Body of pancreas (tissue), 4 donors: Measurements from ENCODE around the gene PTPN6. TPM values are rescaled to one million over a fixed set of nuclear protein-coding genes. Genes with fewer than 3 reads are reported as not detected.
A peak's percentile ranks its signal among the peaks of the same experiment; 100 is the strongest.

Source experiments
- ATAC-seq: fragments of 150-250 bp; one replicate; pipeline ENCODE4 v1.9.1; 2016
- DNase-seq, 4 donors: peaks; one replicate each; pipeline ENCODE4 v3.0.0-alpha.2; 2019
- H3K27ac ChIP-seq, 4 donors: fragments of 200-600 bp; sonication (generic); 1 replicate in 3 of 4; 2 replicates in 1 of 4; pipeline versions ENCODE4 v1.5.1 to v1.6.1; 2016 to 2019; ENCODE audit warnings: mild to moderate bottlenecking in 1 of 4, mixed read lengths in 1 of 4, moderate library complexity in 1 of 4
- H3K27me3 ChIP-seq, 2 donors: fragments of 200-600 bp; sonication (generic); one replicate each; pipeline ENCODE4 v1.6.0; 2016; ENCODE audit warnings: mild to moderate bottlenecking in 1 of 2
- H3K36me3 ChIP-seq, 2 donors: fragments of 200-600 bp; sonication (generic); replicated peaks in 1 of 2; 2 replicates each; pipeline ENCODE4 v1.5.1; 2016; ENCODE audit warnings: low read depth in 2 of 2; ENCODE audit not compliant: insufficient read depth in 1 of 2
- H3K4me1 ChIP-seq: fragments of 200-600 bp; sonication (generic); one replicate; pipeline ENCODE4 v1.6.0; 2016
- H3K4me3 ChIP-seq, 2 donors: fragments of 200-600 bp; sonication (generic); 1 replicate in 1 of 2; 2 replicates in 1 of 2; pipeline ENCODE4 v1.5.1; 2016 to 2019
- H3K9me3 ChIP-seq, 3 donors: fragments of 200-600 bp; sonication (generic); 1 replicate in 2 of 3; 2 replicates in 1 of 3; pipeline ENCODE4 v1.5.1; 2016
- POLR2A ChIP-seq, 3 donors: fragments of 450-650 bp; IDR thresholded peaks; one replicate each; pipeline ENCODE4 v1.6.1; 2016; ENCODE audit warnings: antibody characterized with exemption in 3 of 3, mild to moderate bottlenecking in 2 of 3
- WGBS, 2 donors: methylation state at CpG; one replicate each; pipeline ENCODE4 v1.1.5; 2017; 5-methylcytosine and 5-hydroxymethylcytosine counted together
- intact Hi-C: fragments of 100-400 bp; cut with DNase I; formaldehyde crosslinking; loops from one replicate; pipeline ENCODE4 v1.15.1; 2023
- total RNA-seq, 2 donors: library from RNA; depleted of rRNA; stranded (reverse); fragments of >200 nt; gene quantifications; one replicate each; pipeline ENCODE4 v1.1.0, GENCODE V29; 2016
- TF ChIP-seq, protein P1 (sequence below), 7 experiments: fragments of 450-650 bp in 4 of 7; fragments of 200-600 bp in 3 of 7; sonication (generic) in 3 of 7; IDR thresholded peaks; one replicate each; pipeline ENCODE4 v1.5.1; 2016 to 2019; ENCODE audit warnings: antibody characterized with exemption in 7 of 7

The PTPN6 gene
- total RNA-seq, 2 donors from 2014 or later, result 18.4 to 19.4 TPM

GRCh38 chr12:6914246-6914946, 36.8 kb upstream of the PTPN6 start, which contains the start of gene ENO2:
ENO2 (plus strand) TSS chr12:6914580; CDS start chr12:6915833, 1,253 bp downstream.
- WGBS, 2 donors, result 0% methylated on average over 33 to 67 of the region's 68 CpGs
- Histone ChIP-seq H3K36me3 (no peaks in the 10 kb centered on the region), H3K9me3 (no peaks in the 10 kb centered on the region), H3K4me1 (peaks cover 17% of the 10 kb centered on the region), H3K27me3 (peaks cover 0 to 15% of the 10 kb centered on the region in 2 donors), H3K4me3 (peak within 1 kb of the TSS; percentile 14 to 15), H3K27ac (peak within 1 kb of the TSS in 3 of 4 donors; percentile 21 to 50 (median 49))
- intact Hi-C loops, result no loop called here
- TF ChIP-seq, protein P1, sequence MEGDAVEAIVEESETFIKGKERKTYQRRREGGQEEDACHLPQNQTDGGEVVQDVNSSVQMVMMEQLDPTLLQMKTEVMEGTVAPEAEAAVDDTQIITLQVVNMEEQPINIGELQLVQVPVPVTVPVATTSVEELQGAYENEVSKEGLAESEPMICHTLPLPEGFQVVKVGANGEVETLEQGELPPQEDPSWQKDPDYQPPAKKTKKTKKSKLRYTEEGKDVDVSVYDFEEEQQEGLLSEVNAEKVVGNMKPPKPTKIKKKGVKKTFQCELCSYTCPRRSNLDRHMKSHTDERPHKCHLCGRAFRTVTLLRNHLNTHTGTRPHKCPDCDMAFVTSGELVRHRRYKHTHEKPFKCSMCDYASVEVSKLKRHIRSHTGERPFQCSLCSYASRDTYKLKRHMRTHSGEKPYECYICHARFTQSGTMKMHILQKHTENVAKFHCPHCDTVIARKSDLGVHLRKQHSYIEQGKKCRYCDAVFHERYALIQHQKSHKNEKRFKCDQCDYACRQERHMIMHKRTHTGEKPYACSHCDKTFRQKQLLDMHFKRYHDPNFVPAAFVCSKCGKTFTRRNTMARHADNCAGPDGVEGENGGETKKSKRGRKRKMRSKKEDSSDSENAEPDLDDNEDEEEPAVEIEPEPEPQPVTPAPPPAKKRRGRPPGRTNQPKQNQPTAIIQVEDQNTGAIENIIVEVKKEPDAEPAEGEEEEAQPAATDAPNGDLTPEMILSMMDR (IDR thresholded peaks at IDR 0.05), result no peak
- TF ChIP-seq POLR2A (IDR thresholded peaks at IDR 0.05), result peak in 2 of 3 donors; percentile 14 to 15
- ATAC-seq (peak; percentile 78), DNase-seq (peak in 3 of 4 donors; percentile 63 to 69 (median 69))

DNA sequence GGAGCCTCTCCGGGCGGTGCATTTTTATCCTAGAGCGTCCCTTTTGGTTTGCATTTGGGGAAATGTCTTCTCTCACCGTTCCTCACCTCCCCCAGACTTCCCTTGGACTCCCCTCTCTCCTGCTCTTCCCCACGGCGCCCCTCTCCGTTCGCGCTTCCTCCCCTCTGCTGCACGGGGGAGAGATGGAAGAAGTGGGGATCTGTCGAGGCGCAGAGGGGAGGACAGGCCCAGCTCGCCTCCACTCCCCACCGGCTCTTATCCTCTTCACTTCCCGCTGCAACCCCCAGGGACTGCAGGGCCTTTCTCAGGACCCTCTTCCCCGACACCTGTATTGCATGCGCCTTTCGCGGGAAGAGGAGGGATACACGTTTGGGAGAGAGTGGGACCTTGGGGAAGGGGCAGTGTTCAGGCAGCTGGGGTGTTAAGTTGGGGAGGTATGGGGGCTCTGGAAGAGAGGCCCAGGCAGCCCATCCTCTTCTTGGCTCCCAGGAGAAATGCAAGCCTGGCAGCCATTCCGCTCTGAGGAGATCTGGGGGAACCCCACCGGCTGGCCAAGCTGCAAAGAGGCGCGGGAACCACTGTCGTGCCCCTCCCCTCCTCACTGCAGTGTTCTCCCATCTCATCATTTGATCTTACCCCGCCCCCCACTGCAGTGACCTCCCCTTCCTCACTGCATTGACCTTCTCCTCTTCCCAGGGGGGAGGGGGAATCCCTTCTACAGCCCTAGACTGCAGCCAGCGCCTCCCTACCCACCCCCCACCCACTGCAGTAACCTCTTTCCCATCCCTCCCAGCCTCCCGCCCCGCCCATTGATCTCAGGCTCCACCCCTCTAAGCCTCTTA, 36.0 kb upstream of the PTPN6 start:
- Histone ChIP-seq H3K27ac (peak overlapping the region in 2 of 4 donors; percentile 21 to 49), H3K27me3 (peaks cover 0 to 15% of the 10 kb centered on the region in 2 donors), H3K4me3 (peak overlapping the region in 1 of 2 donors; percentile 15), H3K9me3 (no peaks in the 10 kb centered on the region), H3K4me1 (peaks cover 17% of the 10 kb centered on the region), H3K36me3 (no peaks in the 10 kb centered on the region)
- intact Hi-C loops, result no loop called here
- no peak for ATAC-seq
- 23 to 24% methylated on average over 29 of the region's 29 CpGs for WGBS, 2 donors
- TF ChIP-seq POLR2A (IDR thresholded peaks at IDR 0.05), result no peak
- TF ChIP-seq, protein P1 (IDR thresholded peaks at IDR 0.05), result no peak
- DNase-seq, result no peak

DNA sequence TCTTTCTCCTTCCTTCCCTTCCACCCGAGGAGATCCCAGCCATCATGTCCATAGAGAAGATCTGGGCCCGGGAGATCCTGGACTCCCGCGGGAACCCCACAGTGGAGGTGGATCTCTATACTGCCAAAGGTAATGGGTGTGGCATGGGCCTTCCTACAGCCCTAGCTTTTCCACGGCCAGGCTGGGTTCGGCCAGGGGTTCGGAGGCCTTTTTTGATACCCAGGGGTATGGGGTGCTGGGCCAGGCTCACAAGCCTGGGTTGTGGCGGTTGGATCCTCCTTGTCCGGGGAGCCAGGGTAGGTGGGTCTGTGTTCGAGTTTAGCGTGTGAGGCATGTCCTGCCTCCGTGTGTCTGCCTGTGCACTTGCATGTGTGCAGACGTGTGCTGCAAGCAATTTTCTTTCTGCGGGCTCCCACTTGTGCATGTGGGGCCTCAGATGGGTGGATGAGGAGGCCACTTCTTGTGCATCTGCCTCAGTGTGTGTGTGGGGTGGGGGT, 35.3 kb upstream of the PTPN6 start:
- TF ChIP-seq, protein P1 (IDR thresholded peaks at IDR 0.05), result no peak
- no peak for TF ChIP-seq POLR2A (IDR thresholded peaks at IDR 0.05)
- Histone ChIP-seq H3K4me1 (peaks cover 17% of the 10 kb centered on the region), H3K4me3 (no peak overlapping the region), H3K9me3 (no peaks in the 10 kb centered on the region), H3K36me3 (no peaks in the 10 kb centered on the region), H3K27me3 (peaks cover 0 to 15% of the 10 kb centered on the region in 2 donors), H3K27ac (no peak overlapping the region)
- 68 to 74% methylated on average over 5 to 14 of the region's 14 CpGs for WGBS, 2 donors
- DNase-seq (no peak), ATAC-seq (no peak)
- intact Hi-C loops, result no loop called here

GRCh38 chr12:6916426-6917200, 34.5 kb upstream of the PTPN6 start:
- no peak overlapping the region for H3K4me3 ChIP-seq
- intact Hi-C loops, result no loop called here

More at GRCh38 chr12:6916426-6917200, 34.5 kb upstream of the PTPN6 start:
- H3K27ac ChIP-seq, result no peak overlapping the region
- peaks cover 17% of the 10 kb centered on the region for H3K4me1 ChIP-seq
- 78 to 85% methylated on average over 11 of the region's 11 CpGs for WGBS, 2 donors
- DNase-seq (no peak), ATAC-seq (no peak)
- H3K27me3 ChIP-seq, result peaks cover 0 to 15% of the 10 kb centered on the region in 2 donors
- H3K36me3 ChIP-seq, result no peaks in the 10 kb centered on the region
- H3K9me3 ChIP-seq, result no peaks in the 10 kb centered on the region
- no peak for TF ChIP-seq POLR2A (IDR thresholded peaks at IDR 0.05)
- TF ChIP-seq, protein P1 (IDR thresholded peaks at IDR 0.05), result no peak
